Measurements from ENCODE around the gene KANSL1. TPM values are rescaled to one million over a fixed set of nuclear protein-coding genes. Genes with fewer than 3 reads are reported as not detected.

KANSL1 gene
- total and polyA plus RNA-seq, 7 experiments from 2014 or later, result 17.4 to 230 (median 163) TPM

GRCh38 chr17:46212634-46213435 lies 19.6 kb upstream of the KANSL1 start:
- POLR2A ChIA-PET, result interaction anchor here (0.9 to 3.9 kb wide), 5 partner anchors 14 to 169 kb away, joined by 3 to 37 read pairs (median 8); partner anchors contain the start of gene KANSL1

GRCh38 chr17:46208997-46209396 lies 15.8 kb upstream of the KANSL1 start:
- no peak for ATAC-seq
- no peak for DNase-seq
- ChIA-PET POLR2A (interaction anchor here (0.7 to 1.6 kb wide), 3 partner anchors 9 to 189 kb away, joined by 3 to 8 read pairs (median 3); no protein-coding TSS in a partner anchor), CTCF (interaction anchor here (0.6 to 5.0 kb wide), 4 partner anchors 10 to 165 kb away, joined by 3 to 40 read pairs (median 4); no protein-coding TSS in a partner anchor)
- Histone ChIP-seq H3K36me3 (ENCODE audit: control insufficient read depth in 2 of 3, insufficient read depth in 3 of 3, low read length in 3 of 3) (no peaks in the 10 kb centered on the region), H3K27ac (ENCODE audit: low read depth, low read length) (no peak overlapping the region), H3K4me3 (ENCODE audit: low read length) (no peak overlapping the region), H3K27me3 (ENCODE audit: control insufficient read depth in 2 of 2, insufficient read depth in 2 of 2, low read length in 2 of 2) (no peaks in the 10 kb centered on the region), H3K9me3 (ENCODE audit: control insufficient read depth in 2 of 3, low read length in 3 of 3) (no peaks in the 10 kb centered on the region), H3K4me1 (ENCODE audit: control insufficient read depth in 2 of 2, insufficient read depth in 2 of 2, low read length in 2 of 2) (peaks cover 3 to 4% of the 10 kb centered on the region in 2 donors)
- H3K27ac Mint-ChIP-seq, result peak overlapping the region in 3 of 9 donors; percentile 12 to 25 (median 20)
- intact Hi-C loops (cut with micrococcal nuclease), result no loop called here
- H3K36me3 Mint-ChIP-seq, result peaks cover 3 to 28% (median 15%) of the 10 kb centered on the region in 5 donors
- peaks cover 0 to 3% (median 0%) of the 10 kb centered on the region in 11 donors for H3K9me3 Mint-ChIP-seq
- H3K4me3 Mint-ChIP-seq, result no peak overlapping the region
- H3K27me3 Mint-ChIP-seq, result no peaks in the 10 kb centered on the region
- H3K4me1 Mint-ChIP-seq, result peaks cover 20 to 86% (median 66%) of the 10 kb centered on the region in 7 donors

More at GRCh38 chr17:46212634-46213435, 19.6 kb upstream of the KANSL1 start:
- DNase-seq (peak in 7 of 9 donors; percentile 64 to 83 (median 77)), ATAC-seq (peak; percentile 92)
- Mint-ChIP-seq H3K36me3 (peaks cover 3 to 20% (median 7%) of the 10 kb centered on the region in 5 donors), H3K27ac (peak overlapping the region in 8 of 9 donors; percentile 46 to 89 (median 80)), H3K27me3 (no peaks in the 10 kb centered on the region), H3K9me3 (peaks cover 0 to 1% (median 0%) of the 10 kb centered on the region in 11 donors), H3K4me3 (peak overlapping the region in 6 of 10 donors; percentile 7 to 35 (median 18)), H3K4me1 (peaks cover 24 to 69% (median 50%) of the 10 kb centered on the region in 7 donors)
- intact Hi-C loops (cut with micrococcal nuclease), result loop anchor here (1.0 to 5.0 kb wide), 5 partner anchors 18 to 211 kb away; no protein-coding TSS in a partner anchor
- Histone ChIP-seq H3K4me1 (ENCODE audit: control insufficient read depth in 2 of 2, insufficient read depth in 2 of 2, low read length in 2 of 2) (peaks cover 0 to 3% of the 10 kb centered on the region in 2 donors), H3K27ac (ENCODE audit: low read depth, low read length) (no peak overlapping the region), H3K36me3 (ENCODE audit: control insufficient read depth in 2 of 3, insufficient read depth in 3 of 3, low read length in 3 of 3) (peaks cover 0 to 3% (median 0%) of the 10 kb centered on the region in 3 experiments), H3K4me3 (ENCODE audit: low read length) (no peak overlapping the region), H3K9me3 (ENCODE audit: control insufficient read depth in 2 of 3, low read length in 3 of 3) (no peaks in the 10 kb centered on the region), H3K27me3 (ENCODE audit: control insufficient read depth in 2 of 2, insufficient read depth in 2 of 2, low read length in 2 of 2) (no peaks in the 10 kb centered on the region)
- CTCF ChIA-PET, result interaction anchor here (0.6 to 5.0 kb wide), 25 partner anchors 9 to 210 kb away, joined by 3 to 41 read pairs (median 4); partner anchors contain the start of gene KANSL1

- peaks cover 0 to 3% (median 0%) of the 10 kb centered on the region in 11 donors for H3K9me3 Mint-ChIP-seq
- no peaks in the 10 kb centered on the region for H3K27me3 ChIP-seq (ENCODE audit: control insufficient read depth in 2 of 2, insufficient read depth in 2 of 2, low read length in 2 of 2)
- H3K9me3 ChIP-seq (ENCODE audit: control insufficient read depth in 2 of 3, low read length in 3 of 3), result no peaks in the 10 kb centered on the region
- no peaks in the 10 kb centered on the region for H3K36me3 ChIP-seq (ENCODE audit: control insufficient read depth in 2 of 3, insufficient read depth in 3 of 3, low read length in 3 of 3)
- intact Hi-C loops (cut with micrococcal nuclease), result no loop called here
- no peak overlapping the region for H3K27ac ChIP-seq (ENCODE audit: low read depth, low read length)
- peak overlapping the region in 3 of 10 donors; percentile 1 to 56 (median 22) for H3K4me3 Mint-ChIP-seq
- no peak for DNase-seq
- no peaks in the 10 kb centered on the region for H3K27me3 Mint-ChIP-seq
- H3K4me1 Mint-ChIP-seq, result peaks cover 12 to 88% (median 71%) of the 10 kb centered on the region in 7 donors
- no peak for ATAC-seq
- H3K4me3 ChIP-seq (ENCODE audit: low read length), result no peak overlapping the region
- H3K4me1 ChIP-seq (ENCODE audit: control insufficient read depth in 2 of 2, insufficient read depth in 2 of 2, low read length in 2 of 2), result peaks cover 4 to 12% of the 10 kb centered on the region in 2 donors
- POLR2A ChIA-PET, result interaction anchor here (0.6 to 1.7 kb wide), 2 partner anchors 10 to 57 kb away, joined by 3 read pairs; no protein-coding TSS in a partner anchor
- CTCF ChIA-PET, result interaction anchor here (0.7 to 1.1 kb wide), 3 partner anchors 10 to 23 kb away, joined by 3 to 6 read pairs (median 4); partner anchors contain the start of gene KANSL1
- peaks cover 3 to 33% (median 19%) of the 10 kb centered on the region in 5 donors for H3K36me3 Mint-ChIP-seq
- H3K27ac Mint-ChIP-seq, result no peak overlapping the region
Measured at GRCh38 chr17:46205975-46206374, 12.7 kb upstream of the KANSL1 start.

- ChIA-PET CTCF (interaction anchor here (0.6 to 2.4 kb wide), 3 partner anchors 9 to 227 kb away, joined by 3 to 24 read pairs (median 4); partner anchors contain the start of gene KANSL1), POLR2A (interaction anchor here (0.9 to 2.1 kb wide), 3 partner anchors 9 to 28 kb away, joined by 3 to 8 read pairs (median 3); partner anchors contain the start of gene KANSL1)
Measured at GRCh38 chr17:46202424-46202823, 9.2 kb upstream of the KANSL1 start.

GRCh38 chr17:46201491-46201890 lies 8.3 kb upstream of the KANSL1 start:
- peaks cover 0 to 3% (median 0%) of the 10 kb centered on the region in 11 donors for H3K9me3 Mint-ChIP-seq
- Histone ChIP-seq H3K27ac (ENCODE audit: low read depth, low read length) (no peak overlapping the region), H3K4me3 (ENCODE audit: low read length) (no peak overlapping the region), H3K9me3 (ENCODE audit: control insufficient read depth in 2 of 3, low read length in 3 of 3) (no peaks in the 10 kb centered on the region), H3K4me1 (ENCODE audit: control insufficient read depth in 2 of 2, insufficient read depth in 2 of 2, low read length in 2 of 2) (peaks cover 11 to 23% of the 10 kb centered on the region in 2 donors), H3K27me3 (ENCODE audit: control insufficient read depth in 2 of 2, insufficient read depth in 2 of 2, low read length in 2 of 2) (no peaks in the 10 kb centered on the region), H3K36me3 (ENCODE audit: control insufficient read depth in 2 of 3, insufficient read depth in 3 of 3, low read length in 3 of 3) (no peaks in the 10 kb centered on the region)
- no peak for ATAC-seq
- no peak overlapping the region for H3K4me3 Mint-ChIP-seq
- H3K4me1 Mint-ChIP-seq, result peaks cover 33 to 94% (median 84%) of the 10 kb centered on the region in 7 donors
- DNase-seq, result no peak
- ChIA-PET POLR2A (interaction anchor here (0.9 to 2.1 kb wide), 2 partner anchors 8 to 27 kb away, joined by 3 to 8 read pairs; partner anchors contain the start of gene KANSL1), CTCF (interaction anchor here (1.6 to 2.4 kb wide), 2 partner anchors 8 to 10 kb away, joined by 4 to 24 read pairs; partner anchors contain the start of gene KANSL1)
- H3K27me3 Mint-ChIP-seq, result no peaks in the 10 kb centered on the region
- intact Hi-C loops (cut with micrococcal nuclease), result no loop called here
- H3K36me3 Mint-ChIP-seq, result peaks cover 0 to 33% (median 18%) of the 10 kb centered on the region in 5 donors
- peak overlapping the region in 1 of 9 donors; percentile 5 for H3K27ac Mint-ChIP-seq

More at GRCh38 chr17:46202424-46202823, 9.2 kb upstream of the KANSL1 start:
- no peaks in the 10 kb centered on the region for H3K9me3 ChIP-seq (ENCODE audit: control insufficient read depth in 2 of 3, low read length in 3 of 3)
- H3K36me3 ChIP-seq (ENCODE audit: control insufficient read depth in 2 of 3, insufficient read depth in 3 of 3, low read length in 3 of 3), result no peaks in the 10 kb centered on the region
- Mint-ChIP-seq H3K27me3 (no peaks in the 10 kb centered on the region), H3K36me3 (peaks cover 0 to 31% (median 14%) of the 10 kb centered on the region in 5 donors), H3K4me1 (peaks cover 27 to 91% (median 81%) of the 10 kb centered on the region in 7 donors), H3K9me3 (peaks cover 0 to 3% (median 0%) of the 10 kb centered on the region in 11 donors), H3K27ac (no peak overlapping the region), H3K4me3 (no peak overlapping the region)
- no peak for ATAC-seq
- H3K27me3 ChIP-seq (ENCODE audit: control insufficient read depth in 2 of 2, insufficient read depth in 2 of 2, low read length in 2 of 2), result no peaks in the 10 kb centered on the region
- no peak overlapping the region for H3K4me3 ChIP-seq (ENCODE audit: low read length)
- H3K27ac ChIP-seq (ENCODE audit: low read depth, low read length), result no peak overlapping the region
- intact Hi-C loops (cut with micrococcal nuclease), result no loop called here
- no peak for DNase-seq
- peaks cover 10 to 17% of the 10 kb centered on the region in 2 donors for H3K4me1 ChIP-seq (ENCODE audit: control insufficient read depth in 2 of 2, insufficient read depth in 2 of 2, low read length in 2 of 2)

- H3K4me1 ChIP-seq (ENCODE audit: control insufficient read depth in 2 of 2, insufficient read depth in 2 of 2, low read length in 2 of 2), result peaks cover 20 to 36% of the 10 kb centered on the region in 2 donors
- no peaks in the 10 kb centered on the region for H3K9me3 Mint-ChIP-seq
- H3K27ac ChIP-seq (ENCODE audit: low read depth, low read length), result no peak overlapping the region
- peaks cover 0 to 23% (median 12%) of the 10 kb centered on the region in 5 donors for H3K36me3 Mint-ChIP-seq
- peak overlapping the region in 4 of 9 donors; percentile 35 to 92 (median 56) for H3K27ac Mint-ChIP-seq
- ATAC-seq (no peak), DNase-seq (no peak)
- H3K27me3 ChIP-seq (ENCODE audit: control insufficient read depth in 2 of 2, insufficient read depth in 2 of 2, low read length in 2 of 2), result no peaks in the 10 kb centered on the region
- ChIA-PET POLR2A (interaction anchor here (0.6 to 0.9 kb wide), 4 partner anchors 8 to 952 kb away, joined by 3 read pairs; no protein-coding TSS in a partner anchor), CTCF (interaction anchor here (3.0 kb wide), 1 partner anchor 11 kb away, joined by 40 read pairs; no protein-coding TSS in a partner anchor)
- intact Hi-C loops (cut with micrococcal nuclease), result no loop called here
- H3K9me3 ChIP-seq (ENCODE audit: control insufficient read depth in 2 of 3, low read length in 3 of 3), result no peaks in the 10 kb centered on the region
- H3K4me3 Mint-ChIP-seq, result peak overlapping the region in 2 of 10 donors; percentile 38 to 53
- no peak overlapping the region for H3K4me3 ChIP-seq (ENCODE audit: low read length)
- peaks cover 32 to 94% (median 86%) of the 10 kb centered on the region in 7 donors for H3K4me1 Mint-ChIP-seq
- H3K36me3 ChIP-seq (ENCODE audit: control insufficient read depth in 2 of 3, insufficient read depth in 3 of 3, low read length in 3 of 3), result no peaks in the 10 kb centered on the region
- H3K27me3 Mint-ChIP-seq, result no peaks in the 10 kb centered on the region
Measured at GRCh38 chr17:46200197-46200596, 7.0 kb upstream of the KANSL1 start.
